ENCODE results near the gene SV2B.

GRCh38 chr15:91279486-91279885 lies 179.4 kb downstream of the SV2B start:
- TF ChIP-seq ZNF512 (tag; IDR thresholded peaks at IDR 0.05): no peak
- no peak for TF ChIP-seq POLR2AphosphoS5 (IDR thresholded peaks at IDR 0.05; ENCODE audit: control insufficient read depth, insufficient read depth, low read depth, low read length)
- TF ChIP-seq, protein P1, sequence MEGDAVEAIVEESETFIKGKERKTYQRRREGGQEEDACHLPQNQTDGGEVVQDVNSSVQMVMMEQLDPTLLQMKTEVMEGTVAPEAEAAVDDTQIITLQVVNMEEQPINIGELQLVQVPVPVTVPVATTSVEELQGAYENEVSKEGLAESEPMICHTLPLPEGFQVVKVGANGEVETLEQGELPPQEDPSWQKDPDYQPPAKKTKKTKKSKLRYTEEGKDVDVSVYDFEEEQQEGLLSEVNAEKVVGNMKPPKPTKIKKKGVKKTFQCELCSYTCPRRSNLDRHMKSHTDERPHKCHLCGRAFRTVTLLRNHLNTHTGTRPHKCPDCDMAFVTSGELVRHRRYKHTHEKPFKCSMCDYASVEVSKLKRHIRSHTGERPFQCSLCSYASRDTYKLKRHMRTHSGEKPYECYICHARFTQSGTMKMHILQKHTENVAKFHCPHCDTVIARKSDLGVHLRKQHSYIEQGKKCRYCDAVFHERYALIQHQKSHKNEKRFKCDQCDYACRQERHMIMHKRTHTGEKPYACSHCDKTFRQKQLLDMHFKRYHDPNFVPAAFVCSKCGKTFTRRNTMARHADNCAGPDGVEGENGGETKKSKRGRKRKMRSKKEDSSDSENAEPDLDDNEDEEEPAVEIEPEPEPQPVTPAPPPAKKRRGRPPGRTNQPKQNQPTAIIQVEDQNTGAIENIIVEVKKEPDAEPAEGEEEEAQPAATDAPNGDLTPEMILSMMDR (IDR thresholded peaks at IDR 0.05 in 2 of 3, conservative IDR thresholded peaks at IDR 0.05 in 1 of 3; ENCODE audit: insufficient read depth in 2 of 3, low read depth in 1 of 3, low read length in 3 of 3): no peak

Measured in K562 (cell line).